ENCODE results near the gene SFSWAP.

Gene SFSWAP

DNA sequence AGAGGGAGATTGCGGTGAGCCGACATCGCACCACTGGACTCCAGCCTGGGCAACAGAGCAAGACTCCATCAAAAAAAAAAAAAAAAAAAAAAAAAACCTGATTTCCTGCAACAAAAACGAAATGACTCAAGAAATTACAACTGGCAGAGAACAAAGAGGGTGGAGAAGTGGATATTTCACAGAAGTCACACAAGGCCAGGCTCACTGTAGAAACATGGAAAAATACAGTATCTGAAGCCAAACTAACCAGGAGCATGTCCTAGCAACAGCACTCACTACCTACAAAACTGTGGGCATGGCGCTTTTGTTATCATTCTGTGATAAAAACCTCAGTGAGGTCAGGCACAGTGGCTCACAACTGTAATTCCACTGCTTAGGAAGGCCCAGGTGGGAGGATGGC lies 105.6 kb downstream of the SFSWAP start:
- TF ChIP-seq, protein P1, sequence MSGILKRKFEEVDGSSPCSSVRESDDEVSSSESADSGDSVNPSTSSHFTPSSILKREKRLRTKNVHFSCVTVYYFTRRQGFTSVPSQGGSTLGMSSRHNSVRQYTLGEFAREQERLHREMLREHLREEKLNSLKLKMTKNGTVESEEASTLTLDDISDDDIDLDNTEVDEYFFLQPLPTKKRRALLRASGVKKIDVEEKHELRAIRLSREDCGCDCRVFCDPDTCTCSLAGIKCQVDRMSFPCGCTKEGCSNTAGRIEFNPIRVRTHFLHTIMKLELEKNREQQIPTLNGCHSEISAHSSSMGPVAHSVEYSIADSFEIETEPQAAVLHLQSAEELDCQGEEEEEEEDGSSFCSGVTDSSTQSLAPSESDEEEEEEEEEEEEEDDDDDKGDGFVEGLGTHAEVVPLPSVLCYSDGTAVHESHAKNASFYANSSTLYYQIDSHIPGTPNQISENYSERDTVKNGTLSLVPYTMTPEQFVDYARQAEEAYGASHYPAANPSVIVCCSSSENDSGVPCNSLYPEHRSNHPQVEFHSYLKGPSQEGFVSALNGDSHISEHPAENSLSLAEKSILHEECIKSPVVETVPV (CRISPR knock-in tag; IDR thresholded peaks at IDR 0.05): no peak
- TF ChIP-seq ZNF8 (CRISPR knock-in tag; IDR thresholded peaks at IDR 0.05): no peak
- TF ChIP-seq ZC3H10 (CRISPR knock-in tag; IDR thresholded peaks at IDR 0.05): no peak
- TF ChIP-seq CSDC2 (CRISPR knock-in tag; IDR thresholded peaks at IDR 0.05): no peak
- TF ChIP-seq SNAI2 (CRISPR knock-in tag; IDR thresholded peaks at IDR 0.05): no peak
- no peak for TF ChIP-seq ZFP30 (CRISPR knock-in tag; IDR thresholded peaks at IDR 0.05)
- TF ChIP-seq TCF4 (CRISPR knock-in tag; IDR thresholded peaks at IDR 0.05; ENCODE audit: borderline replicate concordance): no peak
- TF ChIP-seq ZFP3 (CRISPR knock-in tag; IDR thresholded peaks at IDR 0.05): no peak
- no peak for TF ChIP-seq RARB (CRISPR knock-in tag; IDR thresholded peaks at IDR 0.05)
- TF ChIP-seq ESRRG (CRISPR knock-in tag; IDR thresholded peaks at IDR 0.05): no peak
- TF ChIP-seq, protein P2, sequence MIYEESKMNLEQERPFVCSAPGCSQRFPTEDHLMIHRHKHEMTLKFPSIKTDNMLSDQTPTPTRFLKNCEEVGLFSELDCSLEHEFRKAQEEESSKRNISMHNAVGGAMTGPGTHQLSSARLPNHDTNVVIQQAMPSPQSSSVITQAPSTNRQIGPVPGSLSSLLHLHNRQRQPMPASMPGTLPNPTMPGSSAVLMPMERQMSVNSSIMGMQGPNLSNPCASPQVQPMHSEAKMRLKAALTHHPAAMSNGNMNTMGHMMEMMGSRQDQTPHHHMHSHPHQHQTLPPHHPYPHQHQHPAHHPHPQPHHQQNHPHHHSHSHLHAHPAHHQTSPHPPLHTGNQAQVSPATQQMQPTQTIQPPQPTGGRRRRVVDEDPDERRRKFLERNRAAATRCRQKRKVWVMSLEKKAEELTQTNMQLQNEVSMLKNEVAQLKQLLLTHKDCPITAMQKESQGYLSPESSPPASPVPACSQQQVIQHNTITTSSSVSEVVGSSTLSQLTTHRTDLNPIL (CRISPR knock-in tag; IDR thresholded peaks at IDR 0.05; ENCODE audit: low read depth): no peak
- TF ChIP-seq, protein P3, sequence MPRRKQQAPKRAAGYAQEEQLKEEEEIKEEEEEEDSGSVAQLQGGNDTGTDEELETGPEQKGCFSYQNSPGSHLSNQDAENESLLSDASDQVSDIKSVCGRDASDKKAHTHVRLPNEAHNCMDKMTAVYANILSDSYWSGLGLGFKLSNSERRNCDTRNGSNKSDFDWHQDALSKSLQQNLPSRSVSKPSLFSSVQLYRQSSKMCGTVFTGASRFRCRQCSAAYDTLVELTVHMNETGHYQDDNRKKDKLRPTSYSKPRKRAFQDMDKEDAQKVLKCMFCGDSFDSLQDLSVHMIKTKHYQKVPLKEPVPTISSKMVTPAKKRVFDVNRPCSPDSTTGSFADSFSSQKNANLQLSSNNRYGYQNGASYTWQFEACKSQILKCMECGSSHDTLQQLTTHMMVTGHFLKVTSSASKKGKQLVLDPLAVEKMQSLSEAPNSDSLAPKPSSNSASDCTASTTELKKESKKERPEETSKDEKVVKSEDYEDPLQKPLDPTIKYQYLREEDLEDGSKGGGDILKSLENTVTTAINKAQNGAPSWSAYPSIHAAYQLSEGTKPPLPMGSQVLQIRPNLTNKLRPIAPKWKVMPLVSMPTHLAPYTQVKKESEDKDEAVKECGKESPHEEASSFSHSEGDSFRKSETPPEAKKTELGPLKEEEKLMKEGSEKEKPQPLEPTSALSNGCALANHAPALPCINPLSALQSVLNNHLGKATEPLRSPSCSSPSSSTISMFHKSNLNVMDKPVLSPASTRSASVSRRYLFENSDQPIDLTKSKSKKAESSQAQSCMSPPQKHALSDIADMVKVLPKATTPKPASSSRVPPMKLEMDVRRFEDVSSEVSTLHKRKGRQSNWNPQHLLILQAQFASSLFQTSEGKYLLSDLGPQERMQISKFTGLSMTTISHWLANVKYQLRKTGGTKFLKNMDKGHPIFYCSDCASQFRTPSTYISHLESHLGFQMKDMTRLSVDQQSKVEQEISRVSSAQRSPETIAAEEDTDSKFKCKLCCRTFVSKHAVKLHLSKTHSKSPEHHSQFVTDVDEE (CRISPR knock-in tag; IDR thresholded peaks at IDR 0.05): no peak
- TF ChIP-seq ARNTL (CRISPR knock-in tag; IDR thresholded peaks at IDR 0.05; ENCODE audit: borderline replicate concordance, low read depth): no peak
- no peak for TF ChIP-seq OSR1 (CRISPR knock-in tag; IDR thresholded peaks at IDR 0.05)
- no peak for TF ChIP-seq GLIS3 (CRISPR knock-in tag; IDR thresholded peaks at IDR 0.05)
- no peak for TF ChIP-seq ZNF70 (CRISPR knock-in tag; IDR thresholded peaks at IDR 0.05)
- ATAC-seq: no peak

DNA sequence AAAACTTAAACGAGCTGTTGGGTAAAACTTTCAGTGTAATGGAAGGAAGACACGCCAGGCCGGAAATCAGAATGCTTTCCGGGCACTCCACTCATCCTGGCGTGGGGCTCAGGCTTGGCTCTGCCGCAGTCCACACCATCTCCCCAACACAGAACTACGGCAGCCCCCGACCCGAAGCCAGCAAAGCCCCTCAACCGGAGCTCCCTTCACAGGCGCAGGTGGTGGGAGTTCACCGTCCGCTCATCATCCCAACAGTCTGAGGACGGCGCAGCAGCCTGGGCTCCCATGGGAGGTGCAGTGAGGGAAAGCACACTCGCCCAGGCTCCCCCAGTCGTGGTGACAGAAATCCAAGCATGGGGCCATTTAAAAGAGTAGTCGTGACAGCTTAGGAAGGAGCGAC lies 106.4 kb downstream of the SFSWAP start:
- TF ChIP-seq ESRRG (CRISPR knock-in tag; IDR thresholded peaks at IDR 0.05) (no peak), RARB (CRISPR knock-in tag; IDR thresholded peaks at IDR 0.05) (no peak), TOX (CRISPR knock-in tag; IDR thresholded peaks at IDR 0.05; ENCODE audit: borderline replicate concordance) (no peak), ZNF8 (CRISPR knock-in tag; IDR thresholded peaks at IDR 0.05) (no peak)
- TF ChIP-seq, protein P2 (CRISPR knock-in tag; IDR thresholded peaks at IDR 0.05; ENCODE audit: low read depth): no peak
- no peak for ATAC-seq

DNA sequence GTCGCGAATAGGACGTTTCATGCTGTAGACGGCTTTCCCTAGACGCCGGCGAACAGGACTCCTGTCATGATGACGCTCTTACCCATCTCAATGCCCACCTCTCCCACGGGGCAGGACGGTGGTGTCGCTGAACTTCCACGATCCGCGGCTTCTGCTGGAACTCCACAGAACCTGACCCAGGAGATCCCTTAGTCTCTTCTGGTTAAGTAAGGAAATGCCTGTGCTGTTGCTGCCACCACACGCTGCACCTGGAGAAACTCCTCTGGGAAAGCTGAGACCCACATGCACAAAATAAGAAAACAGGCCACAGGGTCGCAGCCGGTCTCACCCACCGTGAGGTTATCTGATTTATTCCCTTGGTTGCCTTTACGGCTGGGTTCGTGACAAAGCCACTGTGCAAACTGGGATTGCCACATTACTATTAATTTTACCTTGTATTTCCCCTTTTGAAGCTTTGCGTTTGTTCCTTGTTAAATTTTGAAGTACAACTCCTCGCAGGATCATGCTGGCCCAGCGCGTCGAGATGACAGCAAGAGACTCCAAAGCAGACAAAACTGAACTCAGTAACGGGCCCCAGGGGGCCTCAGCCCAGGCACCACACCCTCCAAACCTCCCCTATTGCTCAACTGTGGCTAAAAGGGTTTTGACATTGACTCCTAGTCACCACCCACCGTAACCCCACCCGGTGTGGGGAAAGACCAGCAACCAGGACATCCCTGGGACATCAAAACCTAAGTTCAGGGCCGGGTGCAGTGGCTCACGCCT lies 108.1 kb downstream of the SFSWAP start:
- ATAC-seq: no peak
- TF ChIP-seq, protein P1 (CRISPR knock-in tag; IDR thresholded peaks at IDR 0.05): no peak
- TF ChIP-seq TOX (CRISPR knock-in tag; IDR thresholded peaks at IDR 0.05; ENCODE audit: borderline replicate concordance) (no peak), ZFP3 (CRISPR knock-in tag; IDR thresholded peaks at IDR 0.05) (no peak), ZNF8 (CRISPR knock-in tag; IDR thresholded peaks at IDR 0.05) (no peak), OSR1 (CRISPR knock-in tag; IDR thresholded peaks at IDR 0.05) (no peak), ISL1 (CRISPR knock-in tag; IDR thresholded peaks at IDR 0.05) (no peak), GLIS3 (CRISPR knock-in tag; IDR thresholded peaks at IDR 0.05) (no peak), TCF4 (CRISPR knock-in tag; IDR thresholded peaks at IDR 0.05; ENCODE audit: borderline replicate concordance) (no peak), BACH2 (CRISPR knock-in tag; IDR thresholded peaks at IDR 0.05; ENCODE audit: borderline replicate concordance) (no peak), SNAI2 (CRISPR knock-in tag; IDR thresholded peaks at IDR 0.05) (no peak), ESRRG (CRISPR knock-in tag; IDR thresholded peaks at IDR 0.05) (no peak), ZNF565 (CRISPR knock-in tag; conservative IDR thresholded peaks at IDR 0.05; ENCODE audit: low read depth) (no peak)
- TF ChIP-seq, protein P2 (CRISPR knock-in tag; IDR thresholded peaks at IDR 0.05; ENCODE audit: low read depth): no peak
- TF ChIP-seq, protein P4, sequence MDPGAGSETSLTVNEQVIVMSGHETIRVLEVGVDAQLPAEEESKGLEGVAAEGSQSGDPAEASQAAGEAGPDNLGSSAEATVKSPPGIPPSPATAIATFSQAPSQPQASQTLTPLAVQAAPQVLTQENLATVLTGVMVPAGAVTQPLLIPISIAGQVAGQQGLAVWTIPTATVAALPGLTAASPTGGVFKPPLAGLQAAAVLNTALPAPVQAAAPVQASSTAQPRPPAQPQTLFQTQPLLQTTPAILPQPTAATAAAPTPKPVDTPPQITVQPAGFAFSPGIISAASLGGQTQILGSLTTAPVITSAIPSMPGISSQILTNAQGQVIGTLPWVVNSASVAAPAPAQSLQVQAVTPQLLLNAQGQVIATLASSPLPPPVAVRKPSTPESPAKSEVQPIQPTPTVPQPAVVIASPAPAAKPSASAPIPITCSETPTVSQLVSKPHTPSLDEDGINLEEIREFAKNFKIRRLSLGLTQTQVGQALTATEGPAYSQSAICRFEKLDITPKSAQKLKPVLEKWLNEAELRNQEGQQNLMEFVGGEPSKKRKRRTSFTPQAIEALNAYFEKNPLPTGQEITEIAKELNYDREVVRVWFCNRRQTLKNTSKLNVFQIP (CRISPR knock-in tag; IDR thresholded peaks at IDR 0.05; ENCODE audit: borderline replicate concordance, low read depth): no peak
- TF ChIP-seq, protein P3 (CRISPR knock-in tag; IDR thresholded peaks at IDR 0.05): no peak

Data from SK-N-SH treated with all-trans-retinoic acid at 6 μM for 48 hours (cell line).